OCI-LY3 (cell line): ENCODE measurements around the gene UBAC1.

Experiments used
- H2AFZ ChIP-seq: fragments of 200-600, 300-600 bp; shearing (Covaris generic); 2 replicates; pipeline ENCODE4 v1.6.0; 2014; ENCODE audit warnings: antibody characterized with exemption, low read depth, low read length
- H3K27ac ChIP-seq: fragments of 200-600, 300-600 bp; sonication (generic); 2 replicates; pipeline ENCODE4 v1.5.1; 2014; ENCODE audit warnings: mild to moderate bottlenecking, low read length, moderate library complexity, mixed read lengths
- H3K27me3 ChIP-seq: fragments of 200-600, 300-600 bp; sonication (generic); 2 replicates; pipeline ENCODE4 v1.6.1; 2014; ENCODE audit warnings: low read depth, low read length, mixed read lengths
- H3K36me3 ChIP-seq: fragments of 200-600, 300-600 bp; sonication (generic); replicated peaks from 2 replicates; pipeline ENCODE3; 2014; ENCODE audit warnings: low read depth, low read length, mixed read lengths
- H3K4me1 ChIP-seq: fragments of 300-600, 200-600 bp; sonication (generic); 2 replicates; pipeline ENCODE4 v1.6.1; 2014; ENCODE audit warnings: low read length, mixed read lengths
- H3K4me2 ChIP-seq: fragments of 200-600, 300-600 bp; sonication (generic); 2 replicates; pipeline ENCODE4 v1.6.1; 2014; ENCODE audit warnings: low read length, mixed read lengths
- H3K4me3 ChIP-seq: fragments of 300-600, 200-600 bp; sonication (generic); 2 replicates; pipeline ENCODE4 v1.5.1; 2014; ENCODE audit warnings: antibody characterized with exemption, mild to moderate bottlenecking, low read length, moderate library complexity
- H3K79me2 ChIP-seq: fragments of 300-600, 200-600 bp; shearing (Covaris generic); 2 replicates; pipeline ENCODE4 v1.6.1; 2014; ENCODE audit warnings: mild to moderate bottlenecking, low read length, mixed read lengths
- H3K9ac ChIP-seq: fragments of 300-600, 200-600 bp; shearing (Covaris generic); 2 replicates; pipeline ENCODE4 v1.6.0; 2014; ENCODE audit warnings: mild to moderate bottlenecking, low read length, moderate library complexity
- H3K9me3 ChIP-seq: fragments of 200-600, 300-600 bp; shearing (Covaris generic); 2 replicates; pipeline ENCODE4 v1.6.1; 2014; ENCODE audit warnings: low read length, mixed read lengths; ENCODE audit not compliant: insufficient read depth
- H4K20me1 ChIP-seq: fragments of 200-600, 300-600 bp; sonication (generic); 2 replicates; pipeline ENCODE4 v1.6.1; 2016; ENCODE audit warnings: low read length, mixed read lengths; ENCODE audit not compliant: insufficient read depth
- CTCF ChIP-seq: fragments of 200-600, 300-600 bp; sonication (generic); IDR thresholded peaks from 2 replicates; pipeline ENCODE4 v1.5.1; 2014; ENCODE audit warnings: antibody characterized with exemption, low read length, low read depth
- EZH2phosphoT487 ChIP-seq: fragments of 200-600 bp; shearing (Covaris generic); IDR thresholded peaks from 2 replicates; pipeline ENCODE4 v1.6.1; 2018; ENCODE audit warnings: antibody characterized with exemption, mixed run types, low read depth

The UBAC1 gene

DNA sequence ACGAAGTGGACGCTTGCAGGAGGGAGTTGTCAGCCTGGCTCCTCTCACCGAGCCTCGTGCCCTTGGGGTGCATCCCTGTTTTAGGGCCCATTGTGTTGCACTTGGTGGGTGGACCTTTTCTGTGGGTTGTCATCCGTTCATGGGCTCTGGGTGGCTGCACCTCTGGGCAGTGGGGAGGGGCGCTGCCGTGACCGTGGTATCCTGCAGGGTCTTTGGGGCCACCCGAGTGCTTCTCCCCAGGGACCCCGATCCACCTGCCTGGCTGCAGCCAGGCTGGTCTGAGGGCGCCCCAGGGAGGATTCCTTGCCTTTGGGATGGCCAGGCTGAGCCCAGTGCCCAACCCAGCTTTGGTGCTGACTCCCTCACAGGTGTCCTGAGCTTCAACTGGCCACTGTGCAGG, 41.0 kb upstream of the UBAC1 start:
- Histone ChIP-seq H3K9ac (no peak overlapping the region), H2AFZ (no peak overlapping the region), H3K27me3 (no peaks in the 10 kb centered on the region), H3K4me2 (no peak overlapping the region), H3K4me1 (no peaks in the 10 kb centered on the region), H3K36me3 (no peaks in the 10 kb centered on the region), H3K9me3 (no peaks in the 10 kb centered on the region), H3K27ac (no peak overlapping the region), H3K4me3 (no peak overlapping the region), H3K79me2 (no peaks in the 10 kb centered on the region), H4K20me1 (no peaks in the 10 kb centered on the region)
- TF ChIP-seq CTCF (no peak), EZH2phosphoT487 (no peak)

- Histone ChIP-seq H3K4me1 (no peaks in the 10 kb centered on the region), H3K27ac (no peak overlapping the region)
These were observed 40.1 kb upstream of the UBAC1 start for GRCh38 chr9:136001231-136001630.

GRCh38 chr9:135998410-135999071, 37.4 kb upstream of the UBAC1 start:
- Histone ChIP-seq H3K4me3 (no peak overlapping the region), H3K27me3 (no peaks in the 10 kb centered on the region), H3K79me2 (no peaks in the 10 kb centered on the region), H2AFZ (no peak overlapping the region), H3K9me3 (no peaks in the 10 kb centered on the region), H3K36me3 (no peaks in the 10 kb centered on the region), H4K20me1 (no peaks in the 10 kb centered on the region), H3K4me2 (no peak overlapping the region), H3K27ac (no peak overlapping the region), H3K9ac (no peak overlapping the region), H3K4me1 (no peaks in the 10 kb centered on the region)
- TF ChIP-seq EZH2phosphoT487: no peak
- TF ChIP-seq CTCF: no peak

More at GRCh38 chr9:136001231-136001630, 40.1 kb upstream of the UBAC1 start:
- H2AFZ ChIP-seq: no peak overlapping the region
- no peaks in the 10 kb centered on the region for H3K9me3 ChIP-seq
- no peaks in the 10 kb centered on the region for H3K36me3 ChIP-seq
- H3K79me2 ChIP-seq: no peaks in the 10 kb centered on the region
- H3K9ac ChIP-seq: no peak overlapping the region
- H4K20me1 ChIP-seq: no peaks in the 10 kb centered on the region
- TF ChIP-seq EZH2phosphoT487: no peak
- no peaks in the 10 kb centered on the region for H3K27me3 ChIP-seq
- no peak overlapping the region for H3K4me2 ChIP-seq
- no peak overlapping the region for H3K4me3 ChIP-seq

DNA sequence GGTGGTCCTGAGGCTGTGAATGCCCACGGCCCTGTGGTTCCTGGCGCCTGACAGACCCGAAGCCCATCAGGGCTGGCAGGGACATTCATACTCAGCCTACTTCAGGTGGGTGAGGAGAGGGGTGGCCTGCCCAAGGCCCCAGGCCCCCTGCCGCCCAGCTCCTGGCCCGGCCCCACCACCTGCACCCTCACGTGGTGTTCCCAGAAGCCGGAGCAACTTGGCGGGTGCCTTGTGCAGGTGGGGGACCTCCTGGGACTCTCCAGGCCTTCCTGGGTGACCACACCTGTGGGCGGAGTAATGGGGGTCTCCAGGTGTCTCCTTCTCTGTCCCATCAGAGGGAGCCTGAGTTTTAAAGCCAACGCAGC, 36.8 kb upstream of the UBAC1 start:
- Histone ChIP-seq H3K9me3 (no peaks in the 10 kb centered on the region), H3K27me3 (no peaks in the 10 kb centered on the region), H3K79me2 (no peaks in the 10 kb centered on the region), H3K36me3 (no peaks in the 10 kb centered on the region), H3K4me1 (no peaks in the 10 kb centered on the region), H2AFZ (no peak overlapping the region), H4K20me1 (no peaks in the 10 kb centered on the region), H3K27ac (no peak overlapping the region), H3K4me2 (no peak overlapping the region), H3K9ac (no peak overlapping the region), H3K4me3 (no peak overlapping the region)
- no peak for TF ChIP-seq CTCF
- no peak for TF ChIP-seq EZH2phosphoT487
